KG1 (cell line): Measurements from ENCODE around the gene ENTPD8.
A peak's percentile ranks its signal among the peaks of the same experiment; 100 is the strongest.
"Not testable (repeated sequence)": the region's sequence is repeated elsewhere in the genome, so short reads cannot be mapped to it uniquely, and the experiment has no call there.

Source experiments
- DNase-seq: peaks from one replicate; lab custom pipeline; 2025; lab: John Stamatoyannopoulos, UW

The ENTPD8 gene

DNA sequence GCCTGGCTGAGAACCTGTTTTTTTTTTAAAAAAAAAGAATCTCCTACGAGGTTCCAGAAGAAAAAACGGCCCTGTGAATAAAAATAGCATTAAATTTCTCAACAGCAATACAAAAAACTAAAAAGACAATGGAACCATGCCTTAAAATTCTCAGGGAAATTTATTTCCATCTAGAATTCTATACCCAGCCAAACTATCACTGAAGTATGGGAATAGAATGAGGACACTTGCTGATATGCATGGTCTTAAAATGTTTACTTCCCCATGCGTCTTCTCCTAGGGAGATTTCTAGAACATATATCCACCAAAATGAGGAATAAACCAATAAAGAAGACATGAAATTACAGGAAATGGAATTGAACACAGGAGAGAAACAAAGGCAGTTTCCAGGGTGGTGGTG, 34.5 kb upstream of the ENTPD8 start:
- no peak for DNase-seq

DNA sequence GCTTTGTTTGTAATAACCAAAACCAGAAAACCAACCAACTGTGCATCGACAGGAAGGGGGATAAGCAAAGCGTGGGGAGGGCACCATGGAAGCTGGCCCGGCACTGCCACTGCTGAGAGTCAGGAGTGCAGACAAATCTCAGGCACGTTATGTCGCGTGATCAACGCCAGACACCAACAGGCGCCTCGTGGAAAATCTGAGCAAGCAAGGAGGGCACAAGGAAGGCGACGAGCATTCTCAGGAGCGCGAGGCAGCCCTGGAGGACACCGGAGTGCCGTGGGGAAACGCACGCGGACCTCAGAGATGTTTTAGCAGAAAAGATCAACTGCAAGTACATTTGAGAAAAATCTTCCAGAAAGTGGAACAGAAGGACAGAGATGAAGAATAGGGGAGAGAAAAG, 33.1 kb upstream of the ENTPD8 start:
- no peak for DNase-seq

DNA sequence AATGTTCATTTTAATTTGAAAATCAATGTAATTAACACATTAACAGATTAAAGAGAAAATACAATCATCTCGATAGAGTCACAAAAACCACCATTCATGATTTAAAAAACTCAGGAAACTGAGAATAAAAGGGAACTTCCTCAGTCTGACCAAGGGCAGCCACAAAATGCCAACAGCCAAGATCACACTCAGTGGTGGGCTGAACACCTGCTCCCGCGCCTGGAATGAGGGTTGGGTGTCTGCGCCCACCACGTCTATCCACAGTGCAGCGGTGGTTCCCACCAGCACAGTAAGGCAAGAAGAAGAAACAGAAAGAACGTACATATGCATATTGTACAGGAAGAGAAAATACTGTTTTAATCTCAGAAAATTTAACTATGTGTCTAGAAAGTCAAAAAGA, 29.6 kb upstream of the ENTPD8 start:
- no peak for DNase-seq

DNA sequence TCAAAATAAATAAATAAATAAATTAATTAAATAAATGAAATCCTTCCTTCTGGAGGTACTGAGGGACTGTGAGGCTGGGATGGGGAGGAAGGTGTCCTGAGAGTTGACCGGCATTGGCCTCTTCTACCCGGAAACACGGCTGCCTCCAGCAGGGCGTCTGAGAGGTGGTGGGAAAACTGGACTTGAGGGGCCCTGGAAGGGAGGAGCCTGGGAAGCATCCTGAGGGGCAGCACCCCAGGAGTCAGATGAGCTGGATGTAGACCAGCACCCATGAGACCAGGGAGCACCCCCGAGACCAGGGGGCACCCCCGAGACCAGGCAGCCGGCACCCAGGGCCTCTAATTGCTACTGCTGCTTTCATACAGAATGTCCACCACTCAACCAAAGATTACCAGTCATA, 26.7 kb upstream of the ENTPD8 start:
- DNase-seq = no peak

DNA sequence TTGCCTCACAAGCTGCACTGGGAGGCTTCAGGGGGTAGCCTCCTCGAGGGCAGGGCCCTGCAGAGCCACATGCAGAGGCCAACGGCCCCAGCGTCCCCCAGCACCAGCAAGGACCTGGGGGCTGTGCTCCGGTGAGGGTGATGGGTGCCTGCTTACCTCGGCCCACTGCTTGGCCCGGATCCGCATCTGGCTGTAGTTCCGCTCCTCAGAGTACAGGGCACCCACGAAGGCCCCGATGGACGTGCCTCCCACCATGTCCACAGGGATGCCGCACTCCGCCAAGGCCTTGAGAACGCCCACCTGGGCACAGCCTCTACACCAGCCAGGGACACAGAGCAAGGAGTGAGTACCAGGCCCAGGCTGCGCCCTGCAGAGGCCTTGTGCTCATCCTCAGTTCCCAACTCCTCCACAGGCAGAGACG, 26.0 kb upstream of the ENTPD8 start:
- no peak for DNase-seq

DNA sequence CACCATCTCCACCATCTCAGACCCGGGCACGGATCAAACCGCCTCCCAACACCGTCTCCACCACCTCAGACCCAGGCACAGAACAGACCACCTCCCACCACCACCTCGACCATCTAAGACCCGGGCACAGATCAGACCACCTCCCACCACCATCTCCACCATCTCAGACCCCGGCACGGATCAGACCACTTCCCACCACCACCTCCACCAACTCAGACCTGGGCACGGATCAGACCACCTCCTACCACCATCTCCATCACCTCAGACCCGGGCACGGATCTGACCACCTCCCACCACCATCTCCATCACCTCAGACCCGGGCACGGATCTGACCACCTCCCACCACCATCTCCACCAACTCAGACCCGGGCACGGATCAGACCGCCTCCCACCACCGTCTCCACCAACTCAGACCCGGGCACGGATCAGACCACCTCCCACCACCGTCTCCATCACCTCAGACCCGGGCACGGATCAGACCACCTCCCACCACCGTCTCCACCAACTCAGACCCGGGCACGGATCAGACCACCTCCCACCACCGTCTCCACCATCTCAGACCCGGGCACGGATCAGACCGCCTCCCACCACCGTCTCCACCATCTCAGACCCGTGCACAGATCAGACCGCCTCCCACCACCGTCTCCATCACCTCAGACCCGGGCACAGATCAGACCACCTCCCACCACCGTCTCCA, 25.4 kb upstream of the ENTPD8 start:
- DNase-seq = not testable (repeated sequence)

DNA sequence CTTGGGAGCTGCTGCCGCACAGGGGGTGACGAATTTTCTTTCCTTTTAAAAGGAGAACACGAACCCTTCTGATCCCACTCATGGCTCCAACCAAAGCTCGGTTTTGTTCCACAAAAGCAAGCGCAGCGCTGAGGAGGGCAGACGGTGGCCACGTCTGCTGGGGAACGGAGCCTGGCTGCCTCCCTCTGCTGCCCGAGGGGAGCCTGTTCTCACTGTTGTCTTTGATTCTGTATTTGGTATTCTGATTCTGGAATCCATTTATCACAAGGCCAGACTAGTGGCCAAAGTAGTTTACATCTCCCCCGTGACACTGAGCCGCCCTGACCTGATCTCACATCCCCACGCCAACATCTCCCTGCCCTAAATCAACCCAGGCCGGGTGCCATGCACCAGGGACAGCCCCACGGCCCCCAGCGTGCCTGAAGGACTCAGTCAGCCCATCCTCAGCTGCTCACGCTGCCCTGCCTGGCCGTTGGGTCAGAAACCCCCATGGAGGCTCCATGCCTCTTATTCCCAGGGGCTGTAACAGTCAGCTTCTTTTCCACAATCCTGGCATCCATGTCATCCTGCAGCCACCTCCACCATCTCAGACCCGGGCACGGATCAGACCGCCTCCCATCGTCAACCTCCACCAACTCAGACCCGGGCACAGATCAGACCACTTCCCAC, 24.7 kb upstream of the ENTPD8 start:
- no peak for DNase-seq

DNA sequence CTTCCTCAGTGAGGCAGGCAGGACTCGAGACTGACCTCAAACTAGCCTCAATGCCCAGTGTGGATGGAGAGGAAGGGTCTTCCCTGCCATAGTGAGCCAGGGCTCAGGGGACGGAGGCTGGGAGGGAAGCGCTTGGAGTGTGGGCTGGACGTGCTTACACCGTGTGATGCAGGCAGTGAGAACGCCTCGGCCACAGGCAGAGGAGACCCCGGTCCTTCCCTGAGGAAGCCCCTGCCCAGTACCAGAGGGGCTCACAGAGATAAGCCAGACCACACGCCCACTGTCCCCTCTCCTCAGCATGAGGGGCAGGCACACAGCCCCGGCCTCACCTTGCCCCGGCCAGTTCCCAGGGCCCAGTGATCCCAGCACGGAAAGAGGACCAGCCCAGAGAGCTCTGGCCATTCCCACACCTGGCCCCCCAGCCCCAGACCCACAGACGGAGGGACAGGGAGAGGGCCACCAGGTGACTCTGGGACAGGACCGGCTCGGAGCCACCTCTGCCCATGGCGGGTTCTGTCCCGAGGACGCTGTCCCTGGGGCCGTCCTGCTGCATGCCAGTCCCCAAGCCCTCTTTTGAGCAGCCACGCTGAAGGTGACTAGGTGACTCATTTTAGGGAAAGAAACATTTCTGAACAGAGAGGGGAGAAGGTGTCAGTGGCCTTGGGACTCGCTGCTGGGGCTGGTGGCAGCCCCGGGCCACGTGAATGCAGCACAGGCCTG, 24.0 kb upstream of the ENTPD8 start:
- no peak for DNase-seq

DNA sequence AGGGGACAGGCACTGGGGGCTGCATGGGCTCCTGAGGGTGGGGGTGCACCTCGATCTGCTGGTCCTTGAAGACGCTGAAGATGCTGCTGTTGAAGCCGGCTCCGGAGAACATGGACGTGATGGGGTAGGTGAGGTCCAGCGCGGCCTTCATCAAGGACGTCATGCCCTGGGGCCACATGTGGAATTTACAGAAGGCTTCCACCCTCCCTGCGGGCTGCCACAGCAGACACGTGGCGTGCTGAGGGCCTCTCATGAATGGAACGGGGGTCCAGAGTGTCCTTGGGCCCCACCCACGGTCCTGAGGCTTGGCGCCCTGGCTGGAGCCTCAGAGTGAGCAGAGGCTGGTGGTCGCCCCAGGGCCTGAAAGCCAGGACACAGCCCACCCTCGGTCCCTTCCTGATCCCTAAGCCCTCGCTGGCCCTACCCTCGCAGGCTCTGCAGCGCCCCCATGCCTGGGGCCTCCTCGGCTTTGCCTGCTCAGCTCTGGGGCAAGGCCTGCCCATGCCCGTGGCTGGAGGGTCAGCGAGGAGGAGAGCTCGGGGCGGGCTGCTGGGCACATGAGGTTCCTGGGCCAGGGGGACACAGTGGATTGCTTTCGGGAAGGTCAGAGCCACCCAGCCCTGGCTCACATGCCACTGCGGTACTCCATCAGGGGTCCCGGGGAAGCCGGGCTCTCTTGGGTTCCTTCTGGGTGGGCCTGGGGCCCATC, 23.3 kb upstream of the ENTPD8 start:
- no peak for DNase-seq

DNA sequence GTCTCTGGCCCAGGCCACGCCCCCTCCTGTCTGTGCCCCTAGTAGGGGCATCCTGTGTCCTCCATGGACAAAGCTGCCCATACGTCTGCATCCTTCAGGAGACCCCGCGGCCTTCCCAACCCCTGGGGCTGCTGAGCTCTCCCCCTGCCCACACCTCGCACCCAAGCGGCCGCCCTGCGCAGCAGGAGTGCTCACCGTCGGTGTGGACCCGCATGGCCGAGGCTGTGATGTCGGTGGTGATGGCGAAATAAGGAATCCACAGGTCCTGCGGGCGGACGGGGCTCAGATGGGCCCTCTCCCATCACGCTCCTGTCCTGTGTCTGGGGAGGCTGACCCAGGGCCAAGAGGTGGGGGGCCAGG, 22.8 kb upstream of the ENTPD8 start:
- DNase-seq = no peak

DNA sequence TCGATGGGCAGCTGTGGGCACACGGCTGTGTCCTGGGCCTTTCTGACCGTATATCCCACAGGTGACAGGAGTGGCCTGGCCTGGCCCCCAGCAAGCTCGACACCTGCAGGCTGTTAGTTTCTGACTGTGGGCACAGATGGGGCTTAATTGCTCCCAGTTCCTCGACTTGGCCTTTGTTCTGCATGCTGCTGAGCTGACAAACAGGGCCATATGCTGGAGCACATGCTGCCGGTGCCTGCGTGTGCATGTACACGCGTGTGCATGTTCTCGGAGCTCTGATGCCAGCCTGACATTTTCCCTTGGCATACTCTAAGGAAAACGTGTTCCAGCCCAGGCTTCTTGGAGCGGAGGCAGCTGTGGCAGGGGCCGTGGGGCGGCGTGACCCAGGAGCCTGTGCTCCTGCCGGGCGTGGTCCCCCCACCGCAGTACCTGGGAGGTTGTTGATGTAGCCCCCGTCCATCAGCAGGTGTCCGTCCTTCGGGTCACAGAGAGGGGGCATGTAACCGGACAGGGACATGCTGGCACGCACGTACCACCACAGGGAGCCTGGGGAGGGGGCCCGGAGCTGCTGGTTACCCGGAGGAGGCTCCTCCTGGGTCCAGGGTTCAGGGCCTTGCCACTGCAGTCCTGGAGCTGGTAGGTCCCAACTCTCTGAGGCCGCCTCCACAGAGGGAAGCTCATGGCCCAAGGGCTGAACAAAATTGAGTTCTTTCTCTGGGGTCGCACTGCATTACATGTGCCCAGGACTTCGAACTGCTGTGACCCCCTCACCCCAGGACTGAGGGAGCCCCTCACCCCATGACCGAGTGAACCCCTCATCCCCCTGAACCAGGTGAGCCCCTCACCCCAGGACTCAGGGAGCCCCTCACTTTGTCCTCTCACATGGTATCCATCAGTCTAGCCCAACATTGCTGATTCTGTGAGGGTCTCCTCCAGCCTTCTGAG, 22.1 kb upstream of the ENTPD8 start:
- DNase-seq = no peak

DNA sequence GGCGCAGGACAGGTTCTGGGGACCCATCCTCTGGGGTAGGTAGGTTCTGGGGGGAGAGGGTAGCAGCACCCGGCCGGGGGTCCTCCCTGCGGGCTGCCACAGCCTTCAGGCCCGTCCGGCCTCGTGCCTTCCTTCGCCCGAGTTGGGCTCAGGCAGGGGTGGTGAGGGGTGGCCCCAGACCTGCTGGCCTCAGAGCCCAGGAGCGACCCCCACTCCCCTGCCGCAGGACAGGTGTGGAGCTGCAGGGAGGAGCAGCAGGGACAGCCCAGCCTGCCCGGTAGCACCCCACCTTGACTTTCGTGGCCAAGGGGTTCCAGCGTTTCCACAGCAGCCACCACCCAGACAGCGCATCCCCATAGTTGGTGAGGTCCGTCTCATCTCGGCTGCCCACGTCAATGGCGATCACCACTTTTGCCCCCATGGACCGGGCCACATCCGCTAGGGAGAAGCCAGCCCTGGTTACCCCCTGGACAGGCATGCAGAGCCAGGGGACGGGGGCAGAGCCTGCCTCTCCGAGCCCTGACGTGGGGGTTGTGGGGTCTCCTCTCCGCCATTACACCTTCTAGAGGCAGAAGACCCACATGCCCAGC, 21.3 kb upstream of the ENTPD8 start:
- no peak for DNase-seq

DNA sequence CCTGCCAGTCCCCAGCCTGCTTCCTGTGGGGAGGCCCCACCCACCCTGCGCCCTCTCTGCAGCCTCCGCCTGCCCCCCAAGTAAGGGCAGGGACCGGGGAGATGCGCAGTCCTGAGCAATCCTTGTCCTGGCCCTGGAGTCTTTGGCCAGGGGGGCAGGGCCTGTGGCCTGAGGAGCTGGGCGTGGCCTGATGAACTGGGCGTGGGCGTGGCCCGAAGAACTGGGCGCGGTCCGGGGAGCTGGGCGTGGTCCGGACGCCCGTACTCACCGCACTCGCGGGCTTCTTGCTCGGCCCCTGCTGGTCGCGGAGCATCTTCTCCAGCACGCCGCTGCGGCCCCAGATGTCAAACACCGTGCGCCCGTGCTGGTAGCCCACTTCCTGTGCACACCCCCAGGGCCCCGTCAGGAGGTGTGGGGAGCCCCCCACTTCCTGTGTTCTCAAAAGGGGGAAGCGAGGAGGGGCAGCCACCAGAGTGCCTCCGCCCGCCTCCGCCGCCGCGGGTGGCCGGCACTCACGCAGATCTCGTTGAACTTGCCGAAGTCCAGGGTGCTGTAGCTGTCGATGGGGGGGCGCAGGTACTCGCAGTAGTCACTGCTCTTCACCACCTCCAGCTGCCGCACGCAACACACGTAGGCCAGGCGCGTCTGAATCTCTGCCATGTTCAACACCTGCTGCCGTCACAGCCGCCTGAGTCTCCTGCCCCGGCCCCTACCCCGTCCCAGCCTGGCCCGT, 20.7 kb upstream of the ENTPD8 start:
- peak; percentile 24 for DNase-seq

DNA sequence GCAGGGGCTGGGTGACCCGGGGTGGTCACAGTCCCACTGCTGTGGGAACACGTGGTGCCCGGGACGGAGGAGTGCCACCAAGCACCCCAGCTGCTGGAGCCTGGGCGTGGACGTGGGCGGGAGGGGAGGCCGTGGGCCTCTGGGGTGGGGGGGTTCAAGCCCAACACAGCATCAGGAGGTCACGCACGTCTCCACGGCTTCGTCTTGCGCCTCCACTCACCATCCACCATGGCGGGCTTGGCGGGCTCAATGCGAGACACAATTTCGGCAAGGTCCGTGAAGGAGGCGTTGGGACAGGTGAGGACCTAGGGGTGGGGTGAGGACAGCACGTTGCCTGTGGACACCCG, 20.1 kb upstream of the ENTPD8 start:
- DNase-seq = no peak

DNA sequence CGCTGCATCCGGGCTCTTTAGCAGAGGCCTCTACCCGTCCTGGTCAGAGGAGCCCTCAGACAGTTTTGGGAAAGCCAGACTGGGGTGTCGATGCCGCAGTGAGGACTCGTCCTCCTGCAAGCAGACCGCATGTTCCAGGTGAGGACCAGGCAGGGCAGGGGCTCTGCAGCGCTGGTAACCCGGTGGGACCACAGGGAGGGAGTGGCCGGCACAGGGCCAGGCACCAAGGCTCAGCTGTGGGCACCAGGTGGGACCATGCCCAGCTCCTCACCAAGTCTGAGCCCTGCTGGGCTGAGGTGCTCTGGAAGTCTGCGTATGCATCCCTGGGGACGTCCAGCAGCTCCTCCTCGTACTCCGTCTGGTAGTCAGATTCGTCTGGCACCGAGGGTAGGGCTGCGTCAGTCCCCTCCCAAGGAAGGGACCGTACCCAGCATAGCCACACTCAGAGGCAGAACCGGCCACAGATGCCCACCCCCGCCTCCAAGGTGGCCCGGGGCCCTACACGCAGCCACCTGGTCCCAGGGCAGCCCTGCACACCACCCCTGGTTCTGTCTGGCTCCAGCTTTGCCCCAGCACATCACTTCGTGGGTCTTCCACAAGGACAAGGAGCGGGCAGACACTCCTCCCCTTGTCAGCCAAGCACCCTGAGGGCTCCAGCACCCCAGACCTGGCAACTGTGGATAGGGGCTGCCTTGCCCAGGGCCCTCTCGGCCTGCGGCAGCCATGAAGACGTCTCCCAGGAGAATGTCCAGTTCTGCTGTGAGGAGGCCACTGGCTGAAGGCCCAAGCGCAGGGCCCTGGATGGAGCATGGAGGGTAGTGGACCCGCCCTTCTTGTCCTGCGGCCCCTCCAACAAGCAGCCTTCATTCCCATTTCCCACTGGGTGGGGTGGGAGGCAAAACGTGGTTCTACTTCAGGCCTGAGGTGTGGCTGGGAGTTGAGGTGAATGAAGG, 19.5 kb upstream of the ENTPD8 start:
- no peak for DNase-seq

DNA sequence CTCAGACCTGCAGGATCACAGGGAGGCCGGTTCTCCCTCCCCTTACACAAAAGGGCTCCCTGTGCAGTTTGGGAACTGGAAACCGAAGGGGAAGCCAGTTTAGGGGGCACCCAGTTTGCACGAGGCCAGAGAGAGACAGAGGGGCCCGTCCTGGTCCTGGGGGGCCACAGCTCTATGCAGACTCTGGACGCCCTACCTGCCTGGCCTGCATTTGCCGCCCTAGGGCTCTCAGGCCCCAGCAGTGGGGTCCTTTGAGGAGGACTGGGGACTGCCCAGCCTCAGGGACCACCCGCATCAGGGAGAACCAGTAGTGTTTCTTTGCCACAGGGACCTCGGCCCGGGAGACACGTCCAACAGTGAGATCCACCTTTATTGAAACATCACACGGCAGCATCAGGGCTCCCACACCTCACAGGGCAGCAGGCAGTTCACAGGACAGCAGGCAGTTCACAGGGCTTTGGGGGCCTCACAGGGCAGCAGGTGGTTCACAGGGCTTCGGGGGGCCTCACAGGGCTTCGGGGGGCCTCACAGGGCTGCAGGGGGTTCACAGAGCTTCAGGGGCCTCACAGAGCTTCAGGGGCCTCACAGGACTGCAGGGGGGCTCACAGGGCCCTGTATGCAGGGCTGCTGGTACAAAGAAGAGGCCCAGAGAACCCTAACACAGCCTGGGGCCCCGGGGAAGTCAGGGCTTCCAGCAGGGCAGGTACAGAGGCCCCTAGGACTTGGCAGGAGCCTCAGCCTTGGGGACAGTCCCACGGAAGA, 18.6 kb upstream of the ENTPD8 start:
- no peak for DNase-seq

DNA sequence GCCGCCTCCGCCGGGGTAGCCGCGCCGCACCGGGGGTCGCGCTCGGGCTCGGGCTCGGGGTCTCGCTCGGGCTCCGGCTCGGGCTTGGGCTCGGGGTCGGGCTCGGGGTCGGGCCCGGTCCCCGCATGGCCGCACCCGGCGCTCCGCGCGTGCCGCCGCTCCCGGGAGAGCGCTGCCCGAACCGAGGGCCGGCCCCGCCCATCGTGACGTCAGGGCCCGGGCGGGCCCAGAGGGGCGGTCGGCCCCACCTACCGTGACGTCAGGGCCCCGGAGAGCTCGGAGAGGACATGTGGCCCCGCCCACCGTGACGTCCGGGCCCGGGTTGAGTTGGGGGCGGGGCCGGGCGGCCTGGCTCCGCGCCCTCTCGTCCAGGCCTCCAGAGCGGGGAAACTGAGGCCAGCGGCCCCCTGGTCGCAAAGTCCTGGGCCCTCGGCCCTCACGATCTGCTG, 18.0 kb upstream of the ENTPD8 start, which contains the start of gene NSMF:
TSS of gene NSMF (minus strand) at position 183 of the 449 bp plus-strand sequence. CDS start 232 bp downstream, outside the sequence.
- peak; percentile 63 for DNase-seq
